Lung (tissue), 12 donors: ENCODE measurements around the gene GALR1. TPM values are rescaled to one million over a fixed set of nuclear protein-coding genes. Genes with fewer than 3 reads are reported as not detected.

Experiments used
- ATAC-seq: fragments of 200-7000 bp; cut with Tn5 transposase; one replicate; pipeline ENCODE4 v1.9.1; 2020; ENCODE audit warnings: moderate number of reproducible peaks; ENCODE audit not compliant: insufficient read depth, low FRiP score
- DNase-seq, 3 donors: peaks; one replicate each; pipeline ENCODE4 v3.0.0-alpha.2; 2013 to 2017
- H3K27ac ChIP-seq, 2 donors: one replicate each; pipeline ENCODE4 v1.5.1; 2013; ENCODE audit warnings: mild to moderate bottlenecking in 2 of 2, moderate library complexity in 2 of 2, control low read depth in 1 of 2, inconsistent platforms in 1 of 2, low read depth in 1 of 2, low read length in 1 of 2
- H3K27me3 ChIP-seq, 3 donors: one replicate each; pipeline ENCODE4 v1.5.1; 2013; ENCODE audit warnings: low read length in 2 of 3; ENCODE audit not compliant: control insufficient read depth in 3 of 3, insufficient read depth in 3 of 3
- H3K36me3 ChIP-seq, 4 donors: one replicate each; pipeline ENCODE4 v1.5.1; 2013; ENCODE audit warnings: low read length in 4 of 4, mild to moderate bottlenecking in 1 of 4, moderate library complexity in 1 of 4; ENCODE audit not compliant: control insufficient read depth in 4 of 4, insufficient read depth in 4 of 4
- H3K4me1 ChIP-seq, 5 donors: one replicate each; pipeline ENCODE4 v1.5.1; 2013; ENCODE audit warnings: low read length in 5 of 5, mild to moderate bottlenecking in 2 of 5, moderate library complexity in 1 of 5; ENCODE audit not compliant: control insufficient read depth in 5 of 5, insufficient read depth in 5 of 5
- H3K4me3 ChIP-seq: one replicate; pipeline ENCODE4 v1.5.1; 2013; ENCODE audit warnings: mild to moderate bottlenecking, control low read depth, moderate library complexity
- H3K9ac ChIP-seq, 2 donors: one replicate each; pipeline ENCODE4 v1.5.1; 2013; ENCODE audit warnings: low read length in 2 of 2, control low read depth in 1 of 2; ENCODE audit not compliant: insufficient read depth in 1 of 2
- H3K9me3 ChIP-seq, 4 donors: one replicate each; pipeline ENCODE4 v1.5.1; 2013; ENCODE audit warnings: low read length in 3 of 4, mild to moderate bottlenecking in 1 of 4, moderate library complexity in 1 of 4; ENCODE audit not compliant: control insufficient read depth in 4 of 4, insufficient read depth in 3 of 4
- WGBS, 2 donors: extraction: QIAGEN DNeasy Blood & Tissue Kit; methylation state at CpG; one replicate each; pipeline ENCODE4 v1.1.7; 2013; 5-methylcytosine and 5-hydroxymethylcytosine counted together
- polyA plus RNA-seq, 2 donors: library from polyadenylated mRNA; stranded (reverse); fragments of 200-250 nt; gene quantifications; one replicate each; pipeline ENCODE4 v1.2.1, GENCODE V29; 2013
- total RNA-seq, 2 donors: library from RNA; depleted of rRNA in 1 of 2; stranded (reverse); fragments of >200 nt in 1 of 2; gene quantifications; one replicate each; pipeline ENCODE4 v1.2.1, GENCODE V29; 2014 to 2021
- TF ChIP-seq, protein P1 (sequence below): IDR thresholded peaks from 2 replicates; pipeline ENCODE4 v1.5.1; 2012; ENCODE audit warnings: mild to moderate bottlenecking; ENCODE audit errors: control extremely low read depth, extremely low read depth
- donor health status: control.
- donor health status: control.
- donor health status: Bipolar disorder and iron deficiency.
- donor health status: healthy.
- donor health status: DM: yes; HTN: yes; CAD: no.

GALR1 gene
- total and polyA plus RNA-seq, 4 donors: under 0.01 to 0.03 TPM; not detected in 2

DNA sequence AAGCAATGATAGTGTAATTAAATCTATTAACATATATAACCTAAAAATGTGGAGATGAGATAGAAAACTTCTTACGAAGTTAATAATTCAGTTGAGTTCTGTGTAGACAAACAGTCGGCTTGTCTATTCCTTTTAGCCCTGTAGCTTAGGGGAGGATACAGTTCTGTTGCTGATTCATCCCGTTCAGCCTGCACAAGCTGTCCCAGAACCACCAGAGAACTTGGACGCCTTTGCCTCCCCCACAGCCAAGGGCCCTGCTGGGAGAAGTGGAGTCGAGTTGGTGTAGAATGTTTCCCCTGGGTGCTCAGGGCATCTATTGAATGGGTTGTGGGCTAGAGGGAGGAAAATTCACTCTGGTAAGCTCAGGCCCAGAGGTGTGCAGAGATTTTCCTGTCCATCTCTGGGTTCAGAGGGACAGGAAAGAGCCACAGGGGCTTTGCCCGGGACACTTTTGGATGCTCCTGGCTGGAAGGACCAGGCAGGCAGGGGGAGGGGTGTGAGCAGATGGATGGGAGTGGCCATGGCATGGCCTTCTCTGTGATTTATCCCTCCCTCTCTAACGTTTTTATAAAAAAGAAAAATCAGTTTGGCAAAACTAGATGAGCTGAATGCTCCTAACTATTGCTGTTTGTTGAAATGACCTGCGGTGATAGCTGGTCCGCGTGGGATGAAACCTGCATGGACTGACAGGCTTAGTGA lies 42.8 kb upstream of the GALR1 start:
- Histone ChIP-seq H3K9me3 (no peaks in the 10 kb centered on the region), H3K27ac (no peak overlapping the region), H3K36me3 (no peaks in the 10 kb centered on the region), H3K4me3 (no peak overlapping the region), H3K27me3 (no peaks in the 10 kb centered on the region), H3K9ac (no peak overlapping the region), H3K4me1 (peaks cover 0 to 7% (median 5%) of the 10 kb centered on the region in 5 donors)
- no peak for DNase-seq
- ATAC-seq: peak; percentile 22
- TF ChIP-seq, protein P1, sequence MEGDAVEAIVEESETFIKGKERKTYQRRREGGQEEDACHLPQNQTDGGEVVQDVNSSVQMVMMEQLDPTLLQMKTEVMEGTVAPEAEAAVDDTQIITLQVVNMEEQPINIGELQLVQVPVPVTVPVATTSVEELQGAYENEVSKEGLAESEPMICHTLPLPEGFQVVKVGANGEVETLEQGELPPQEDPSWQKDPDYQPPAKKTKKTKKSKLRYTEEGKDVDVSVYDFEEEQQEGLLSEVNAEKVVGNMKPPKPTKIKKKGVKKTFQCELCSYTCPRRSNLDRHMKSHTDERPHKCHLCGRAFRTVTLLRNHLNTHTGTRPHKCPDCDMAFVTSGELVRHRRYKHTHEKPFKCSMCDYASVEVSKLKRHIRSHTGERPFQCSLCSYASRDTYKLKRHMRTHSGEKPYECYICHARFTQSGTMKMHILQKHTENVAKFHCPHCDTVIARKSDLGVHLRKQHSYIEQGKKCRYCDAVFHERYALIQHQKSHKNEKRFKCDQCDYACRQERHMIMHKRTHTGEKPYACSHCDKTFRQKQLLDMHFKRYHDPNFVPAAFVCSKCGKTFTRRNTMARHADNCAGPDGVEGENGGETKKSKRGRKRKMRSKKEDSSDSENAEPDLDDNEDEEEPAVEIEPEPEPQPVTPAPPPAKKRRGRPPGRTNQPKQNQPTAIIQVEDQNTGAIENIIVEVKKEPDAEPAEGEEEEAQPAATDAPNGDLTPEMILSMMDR: no peak
- 78 to 86% methylated on average over 10 of the region's 10 CpGs for WGBS, 2 donors

GRCh38 chr18:77207540-77207939 lies 42.1 kb upstream of the GALR1 start:
- H3K9me3 ChIP-seq: no peaks in the 10 kb centered on the region
- WGBS, 2 donors: 34 to 51% methylated on average over 10 of the region's 10 CpGs
- H3K27me3 ChIP-seq: no peaks in the 10 kb centered on the region
- peak; percentile 49 to 79 (median 60) for DNase-seq
- no peak overlapping the region for H3K27ac ChIP-seq
- H3K4me3 ChIP-seq: no peak overlapping the region
- TF ChIP-seq, protein P1: peak; percentile 11
- H3K9ac ChIP-seq: no peak overlapping the region
- no peaks in the 10 kb centered on the region for H3K36me3 ChIP-seq
- peaks cover 0 to 7% (median 5%) of the 10 kb centered on the region in 5 donors for H3K4me1 ChIP-seq
- peak; percentile 56 for ATAC-seq

- Histone ChIP-seq H3K4me3 (no peak overlapping the region), H3K4me1 (peaks cover 0 to 7% (median 5%) of the 10 kb centered on the region in 5 donors), H3K36me3 (no peaks in the 10 kb centered on the region), H3K27me3 (no peaks in the 10 kb centered on the region), H3K27ac (no peak overlapping the region), H3K9me3 (no peaks in the 10 kb centered on the region), H3K9ac (peak overlapping the region in 1 of 2 donors; percentile 9)
- WGBS, 2 donors: 20 to 30% methylated on average over 4 of the region's 4 CpGs
- TF ChIP-seq, protein P1: no peak
- DNase-seq (peak in 2 of 3 donors; percentile 14 to 44), ATAC-seq (peak; percentile 27)
These were observed 40.7 kb upstream of the GALR1 start for GRCh38 chr18:77208964-77209363.
